DMS79 (cell line): ENCODE results near the gene NKD1.

Experiments
- DNase-seq: peaks from one replicate; lab custom pipeline; 2025; lab: John Stamatoyannopoulos, UW

Gene NKD1

DNA sequence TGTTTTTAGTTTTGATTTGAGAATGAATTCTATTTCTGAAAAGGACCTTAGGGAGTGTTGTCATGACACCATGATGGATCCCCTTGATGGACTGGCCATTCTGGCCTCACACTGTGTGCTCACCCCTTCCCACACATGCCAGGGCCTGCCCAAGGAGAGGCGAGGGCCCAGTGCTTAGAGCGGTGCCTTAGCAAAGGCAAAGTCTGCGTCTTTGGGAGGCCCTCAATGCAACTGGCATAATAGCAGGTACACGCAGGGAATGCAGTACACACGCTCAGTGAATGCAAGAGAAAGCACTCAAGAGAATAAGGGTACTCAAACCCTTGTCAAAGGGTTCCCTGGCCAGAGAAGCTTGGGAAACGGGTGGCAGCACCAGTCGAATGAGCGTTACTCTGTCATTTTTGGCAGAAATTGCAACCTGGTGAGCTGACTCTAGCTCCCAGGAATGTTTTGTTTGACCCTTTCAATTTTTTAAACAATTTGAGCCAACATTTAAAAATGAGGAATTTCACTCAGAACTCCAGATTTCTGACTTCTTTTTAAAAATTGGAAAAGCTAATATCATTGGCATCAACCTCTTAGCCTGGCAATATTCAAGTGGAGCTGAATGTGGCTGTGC lies 32.1 kb downstream of the NKD1 start:
- no peak for DNase-seq

DNA sequence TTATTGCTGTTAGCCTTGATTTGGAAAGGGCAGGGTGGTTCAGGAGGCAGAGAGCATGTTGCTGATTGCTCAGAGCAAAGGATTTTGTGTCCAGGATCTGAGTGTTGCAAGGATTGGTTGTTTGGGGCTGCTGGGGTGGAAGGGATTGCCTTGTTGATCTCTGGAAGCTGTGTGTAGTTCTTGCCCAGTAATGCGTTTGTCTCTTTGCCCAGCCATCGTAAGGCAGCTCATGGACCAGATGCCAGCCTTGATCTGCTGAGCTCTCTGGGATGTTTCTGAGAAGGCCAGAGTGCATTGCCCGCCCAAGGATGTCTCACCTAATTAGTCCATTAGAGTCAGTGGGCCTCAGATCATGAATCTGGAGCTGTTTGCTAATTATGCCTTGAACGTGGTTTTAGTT lies 33.6 kb downstream of the NKD1 start:
- no peak for DNase-seq

DNA sequence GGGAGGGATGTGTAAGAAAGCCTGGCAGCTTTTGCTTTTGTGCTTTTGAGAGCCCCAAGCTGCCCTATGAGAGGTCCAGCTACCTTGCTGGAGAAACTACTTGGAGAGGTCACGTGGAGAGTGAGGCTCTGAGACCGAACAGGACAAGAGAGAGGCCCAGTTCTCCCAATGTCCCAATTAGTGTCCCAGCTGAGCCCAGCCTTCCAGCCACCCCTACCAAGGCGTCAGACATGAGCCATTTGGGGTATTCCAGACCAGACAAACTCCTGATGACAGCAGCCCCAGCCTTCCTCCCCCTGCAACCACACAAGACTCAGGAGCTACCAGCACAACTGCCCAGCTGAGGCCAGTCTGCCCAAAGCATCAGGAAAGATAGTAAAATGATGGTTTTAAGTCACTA lies 35.0 kb downstream of the NKD1 start:
- no peak for DNase-seq

DNA sequence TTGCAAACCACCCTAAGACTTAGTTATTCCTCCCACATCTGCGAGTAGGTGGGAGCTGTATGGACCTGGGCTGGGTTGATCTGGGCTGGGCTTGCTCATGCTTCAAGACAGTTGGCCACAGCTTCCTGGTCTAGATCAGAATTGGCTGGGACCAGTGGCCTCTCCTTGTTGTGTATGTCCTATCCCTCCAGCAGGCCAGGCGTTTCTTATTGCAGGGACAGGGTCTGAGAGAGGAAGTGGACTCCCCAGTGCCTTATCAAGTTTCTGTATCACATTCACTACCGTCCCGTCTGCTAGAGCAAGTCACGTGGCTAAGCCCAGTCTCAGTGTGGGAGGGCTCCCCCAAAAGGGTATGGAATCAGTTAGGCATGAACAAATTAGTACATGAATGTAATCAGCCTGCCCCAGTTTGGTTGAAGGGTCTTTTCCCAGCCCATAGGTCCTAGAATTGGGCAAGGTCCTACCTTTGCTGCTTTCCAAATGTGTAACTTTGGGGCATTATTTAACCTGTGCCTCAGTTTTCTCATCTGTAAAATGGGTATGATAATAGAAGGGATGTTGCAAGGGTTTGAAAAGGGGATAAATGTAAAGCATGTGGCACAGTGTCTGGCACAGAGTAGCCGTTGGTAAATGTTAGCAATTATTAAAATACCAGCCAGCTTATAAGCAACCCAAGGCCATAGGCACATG lies 36.0 kb downstream of the NKD1 start:
- no peak for DNase-seq

DNA sequence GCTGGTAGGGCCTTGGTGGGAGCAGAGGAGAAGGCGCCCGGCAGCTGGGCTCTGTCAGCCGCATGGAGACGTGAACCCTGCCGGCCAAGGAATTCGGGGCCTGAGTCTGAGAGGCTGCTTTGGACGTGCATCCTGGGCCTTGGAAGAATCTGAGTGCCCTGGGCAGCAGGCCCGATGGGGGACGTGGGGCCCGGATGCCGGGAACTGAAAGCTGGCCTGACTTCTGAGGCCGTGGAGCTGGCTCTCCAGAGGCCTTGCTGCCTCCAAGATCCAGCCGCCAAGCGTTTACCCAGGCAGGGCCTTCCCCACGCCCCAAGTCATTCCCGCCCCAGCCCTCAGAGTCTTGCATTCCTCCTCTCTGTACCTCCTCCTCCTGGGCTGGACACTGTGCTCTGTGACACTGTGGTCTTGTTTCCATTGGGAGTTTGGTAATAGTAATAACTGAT lies 37.2 kb downstream of the NKD1 start:
- no peak for DNase-seq

DNA sequence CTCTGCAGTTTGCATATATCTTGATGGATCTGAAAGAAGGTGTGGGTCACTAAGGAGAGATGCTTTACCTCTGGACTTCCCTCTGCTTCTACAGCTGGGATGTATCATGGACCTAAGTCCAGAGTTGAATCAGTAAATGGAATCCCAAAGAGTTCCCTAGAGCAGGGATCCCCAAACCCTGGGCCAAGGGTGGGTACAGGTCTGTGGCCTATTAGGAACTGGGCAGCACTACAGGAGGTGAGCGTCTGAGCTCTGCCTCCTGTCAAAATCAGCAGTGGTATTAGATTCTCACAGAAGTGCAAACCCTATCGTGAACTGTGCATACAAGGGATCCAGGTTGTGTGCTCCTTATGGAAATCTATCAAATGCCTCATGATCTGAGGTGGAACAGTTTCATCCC lies 39.3 kb downstream of the NKD1 start:
- no peak for DNase-seq

DNA sequence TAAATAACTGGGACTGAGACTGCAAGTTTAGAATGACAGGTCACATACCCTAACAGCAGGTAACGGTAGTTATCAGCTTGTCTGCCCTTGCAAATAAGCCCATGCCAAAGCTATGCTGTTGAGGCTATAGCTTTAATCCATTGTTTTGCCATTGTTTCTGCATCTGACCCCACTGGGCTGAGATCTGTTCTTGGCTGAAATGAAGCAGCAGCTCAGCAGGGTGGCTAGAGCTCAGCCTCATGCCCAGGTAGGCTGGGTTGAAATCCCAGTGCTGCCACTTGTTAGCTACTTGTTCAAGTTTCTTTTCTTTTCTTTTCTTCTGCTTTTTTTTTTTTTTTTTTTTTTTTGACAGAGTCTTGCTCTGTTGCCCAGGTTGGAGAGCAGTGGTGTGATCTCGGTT lies 40.1 kb downstream of the NKD1 start:
- no peak for DNase-seq

DNA sequence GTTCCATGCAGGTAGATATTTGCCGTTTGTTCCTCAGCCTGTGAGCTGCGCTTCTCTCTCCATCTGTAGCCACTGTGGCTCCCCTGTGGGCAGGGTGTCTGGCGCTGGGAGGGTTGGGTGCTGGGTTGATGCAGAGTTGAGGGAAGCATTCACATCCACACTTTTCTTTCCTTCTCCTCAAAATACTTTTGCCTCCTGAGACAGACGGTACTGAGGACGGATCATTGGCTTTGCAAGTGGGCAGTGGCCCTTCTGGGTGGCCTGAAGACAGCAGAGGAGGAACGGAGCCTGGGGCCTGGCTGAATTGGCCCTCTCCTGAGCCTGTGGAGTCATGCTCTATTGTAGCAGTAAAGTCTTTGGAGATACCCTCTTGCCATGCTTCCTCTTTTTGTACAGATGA lies 43.0 kb downstream of the NKD1 start:
- DNase-seq = no peak

DNA sequence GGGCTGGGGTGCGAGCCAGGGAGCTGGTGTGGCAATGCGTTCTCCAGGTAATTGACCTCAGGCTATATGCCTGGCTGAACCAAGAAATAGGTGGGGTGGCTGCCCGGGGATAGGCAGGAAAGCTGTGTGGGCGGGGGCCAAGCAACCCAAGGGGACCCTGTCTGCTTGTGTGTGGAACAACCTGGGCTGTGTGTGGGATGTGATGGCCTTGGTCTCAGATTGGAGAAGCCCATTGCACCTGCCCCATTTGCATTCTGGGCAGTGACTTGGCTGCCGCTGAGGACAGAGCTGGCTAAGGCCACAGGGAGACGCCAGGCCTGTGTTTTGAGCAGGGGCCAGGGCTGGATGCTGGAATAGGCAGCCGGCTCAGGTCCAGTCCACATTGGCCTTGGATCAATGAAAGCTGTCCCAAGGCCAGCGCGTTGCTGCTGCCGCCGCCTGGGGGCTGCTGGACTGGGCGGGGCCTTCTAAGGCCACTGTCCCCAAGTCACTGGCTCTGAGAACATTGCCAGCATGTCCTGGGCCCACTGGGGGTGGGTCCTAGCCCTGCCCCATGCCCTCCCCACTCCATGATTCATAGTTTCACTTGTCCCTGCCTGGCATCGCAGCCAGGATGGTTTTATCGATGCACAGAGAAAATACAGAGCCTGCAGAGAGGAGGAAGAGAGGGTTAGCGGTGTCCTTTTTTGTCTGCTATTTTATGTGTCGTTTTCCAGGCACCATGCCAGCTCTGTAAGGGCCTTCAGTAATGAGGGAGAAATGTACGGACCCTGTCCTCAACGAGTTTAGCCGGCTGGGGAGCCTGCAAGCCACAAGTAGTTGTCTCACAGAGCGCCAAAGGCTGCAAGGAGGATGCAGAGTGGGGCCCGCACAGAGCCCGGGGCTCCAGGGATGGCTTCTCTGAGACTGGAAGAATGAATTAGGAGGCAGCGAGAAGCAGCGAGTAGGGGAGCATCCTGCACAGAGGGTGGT lies 43.9 kb downstream of the NKD1 start:
- DNase-seq = no peak

DNA sequence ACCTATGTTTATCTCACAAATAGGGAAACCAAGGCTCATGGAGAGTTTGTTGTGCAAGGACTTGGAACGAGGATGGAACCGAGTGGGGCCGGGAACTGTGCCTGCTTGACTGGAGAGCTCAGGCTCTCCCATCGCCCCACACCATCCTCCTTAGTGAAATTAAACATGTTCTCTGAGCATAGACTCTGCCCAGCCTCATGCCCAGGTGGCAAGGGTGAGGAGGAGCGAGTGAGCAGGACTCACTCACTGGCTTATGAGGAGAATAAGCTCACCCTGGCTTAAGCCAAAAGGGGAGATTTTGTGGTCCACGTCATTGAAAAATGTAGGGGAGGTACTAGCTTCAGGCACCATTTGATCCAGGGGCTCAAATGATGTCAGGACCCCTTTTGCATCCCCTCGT lies 44.8 kb downstream of the NKD1 start:
- DNase-seq = no peak

DNA sequence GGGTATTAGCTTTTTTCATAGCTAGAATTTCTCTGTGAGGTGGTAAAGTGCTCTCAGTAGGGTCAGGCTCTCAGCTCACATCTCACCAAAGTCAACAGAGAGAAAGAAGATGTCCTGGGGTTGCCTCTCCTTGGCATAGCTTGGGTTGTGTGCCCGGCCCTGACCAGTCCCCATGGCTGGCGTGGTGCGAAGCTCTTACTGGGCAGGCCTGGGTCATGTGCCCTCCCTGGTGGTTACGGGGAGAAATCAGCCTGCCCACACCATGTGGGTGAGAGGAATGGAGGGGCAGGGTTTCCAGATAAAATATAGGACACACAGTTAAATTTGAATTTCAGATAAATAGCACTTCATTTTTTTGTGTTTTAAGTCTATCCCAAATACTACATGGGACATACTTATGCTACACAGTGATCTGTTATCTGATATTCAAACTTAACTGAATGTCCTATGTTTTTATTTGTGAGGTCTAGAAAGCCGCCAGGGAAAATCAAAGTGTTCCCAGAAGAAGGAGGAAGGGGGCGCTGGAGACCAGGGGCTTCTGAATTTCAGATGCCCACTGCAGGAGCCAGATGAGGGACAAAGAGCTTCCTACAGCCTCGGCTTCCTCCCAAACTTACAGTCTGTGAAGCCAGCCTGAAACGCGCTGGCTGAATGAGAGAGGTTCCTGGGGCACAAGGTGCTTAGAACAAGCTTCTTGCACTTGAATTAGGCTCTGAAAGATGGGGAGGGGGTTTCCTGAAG lies 45.4 kb downstream of the NKD1 start:
- DNase-seq = no peak

DNA sequence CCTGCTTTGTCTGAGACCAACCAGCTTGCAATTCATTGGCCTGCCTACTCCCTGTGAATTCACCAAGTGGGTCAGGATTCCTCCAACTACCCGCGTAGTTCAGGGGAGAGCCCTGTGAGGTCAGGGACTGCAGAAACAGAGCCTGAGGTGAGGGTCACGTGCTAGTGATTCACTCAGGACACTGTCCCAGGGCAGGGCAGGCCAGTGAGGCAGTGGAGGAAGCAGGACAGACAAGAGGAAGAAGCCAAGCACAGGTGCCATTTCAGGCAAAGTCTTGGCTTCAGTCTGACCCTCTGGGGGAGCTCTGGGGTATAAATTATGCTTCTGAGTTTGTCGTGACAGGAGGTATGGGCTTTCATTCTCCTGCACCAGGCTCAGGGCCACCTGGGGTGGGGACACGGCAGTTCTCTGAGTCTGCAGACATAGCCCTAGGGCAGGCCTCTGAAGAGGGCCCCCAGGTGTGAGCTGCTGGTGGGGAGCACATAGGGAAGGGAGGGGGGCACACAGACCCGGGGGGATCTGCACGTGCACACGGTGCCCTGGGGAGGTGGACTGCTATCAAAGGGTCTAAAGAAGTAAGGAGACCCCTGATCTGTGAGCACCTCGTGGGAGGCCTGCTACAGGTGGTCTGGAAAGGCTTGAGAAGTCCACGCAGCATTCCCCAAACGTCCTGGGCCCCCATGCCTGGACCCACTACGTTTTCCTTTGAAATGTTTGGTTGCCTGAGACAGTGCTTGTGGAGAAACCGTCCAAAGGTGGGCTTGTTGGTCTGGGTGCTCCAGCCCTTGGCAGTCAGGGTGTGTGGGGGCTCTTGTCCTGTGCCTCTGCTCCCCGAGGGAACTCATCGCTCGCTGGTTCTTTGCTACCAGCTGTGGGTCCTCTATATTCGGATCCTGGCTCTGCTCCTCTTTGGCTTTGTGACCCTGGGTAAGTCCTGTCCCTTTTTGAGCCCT lies 46.4 kb downstream of the NKD1 start:
- no peak for DNase-seq

DNA sequence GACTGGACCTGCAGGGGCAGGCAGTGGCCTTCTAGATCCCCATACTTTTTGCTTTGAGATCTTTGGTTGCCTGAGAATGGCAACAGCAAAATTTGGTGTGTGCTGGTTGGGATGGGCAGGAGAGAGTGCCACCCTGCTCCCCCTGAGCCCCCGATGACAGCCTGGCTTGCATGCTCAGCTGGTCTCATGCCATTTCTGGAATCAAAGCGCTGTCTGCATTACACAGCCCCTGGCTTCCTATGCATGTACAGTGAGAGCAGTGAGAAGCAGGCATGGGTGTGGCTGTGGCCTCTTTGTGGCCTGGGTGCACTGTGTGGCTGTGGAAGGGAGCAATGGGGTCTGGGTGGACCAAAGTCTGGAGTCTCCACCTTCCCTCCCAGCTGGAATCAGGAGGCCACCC lies 47.7 kb downstream of the NKD1 start:
- DNase-seq = no peak

DNA sequence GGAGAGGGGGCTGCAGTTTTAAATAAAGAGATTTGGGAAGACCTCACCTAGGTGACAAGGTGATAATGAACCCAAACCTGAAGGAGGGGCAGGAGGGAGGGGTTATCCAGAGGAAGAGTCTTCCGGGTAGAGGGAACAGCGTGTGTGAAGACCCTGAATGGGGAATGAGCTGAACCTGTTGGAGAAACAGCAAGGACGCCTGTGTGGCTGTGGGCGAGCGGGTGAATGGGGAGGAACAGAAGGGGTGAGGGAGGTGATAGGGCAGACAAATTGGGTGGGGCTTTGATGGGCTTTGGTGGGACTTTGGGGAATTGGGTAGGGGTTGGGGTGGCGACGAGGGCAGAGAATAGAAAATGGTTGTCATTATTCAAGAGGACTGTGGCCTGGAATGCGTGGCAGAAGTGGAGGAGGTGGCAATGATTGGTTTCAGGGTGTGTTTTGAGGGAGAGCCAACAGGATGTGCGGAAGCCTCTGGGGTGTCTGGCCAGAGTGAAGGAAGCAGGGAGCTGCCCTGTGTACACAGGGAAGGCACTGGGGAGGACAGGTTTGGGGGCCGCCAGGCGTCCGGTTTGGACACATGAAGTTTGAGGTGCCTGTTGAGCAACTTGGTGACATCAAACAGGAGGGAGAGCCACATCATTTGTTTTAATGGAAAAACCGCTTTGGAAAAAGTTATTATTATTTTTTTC lies 48.7 kb downstream of the NKD1 start:
- DNase-seq = no peak

DNA sequence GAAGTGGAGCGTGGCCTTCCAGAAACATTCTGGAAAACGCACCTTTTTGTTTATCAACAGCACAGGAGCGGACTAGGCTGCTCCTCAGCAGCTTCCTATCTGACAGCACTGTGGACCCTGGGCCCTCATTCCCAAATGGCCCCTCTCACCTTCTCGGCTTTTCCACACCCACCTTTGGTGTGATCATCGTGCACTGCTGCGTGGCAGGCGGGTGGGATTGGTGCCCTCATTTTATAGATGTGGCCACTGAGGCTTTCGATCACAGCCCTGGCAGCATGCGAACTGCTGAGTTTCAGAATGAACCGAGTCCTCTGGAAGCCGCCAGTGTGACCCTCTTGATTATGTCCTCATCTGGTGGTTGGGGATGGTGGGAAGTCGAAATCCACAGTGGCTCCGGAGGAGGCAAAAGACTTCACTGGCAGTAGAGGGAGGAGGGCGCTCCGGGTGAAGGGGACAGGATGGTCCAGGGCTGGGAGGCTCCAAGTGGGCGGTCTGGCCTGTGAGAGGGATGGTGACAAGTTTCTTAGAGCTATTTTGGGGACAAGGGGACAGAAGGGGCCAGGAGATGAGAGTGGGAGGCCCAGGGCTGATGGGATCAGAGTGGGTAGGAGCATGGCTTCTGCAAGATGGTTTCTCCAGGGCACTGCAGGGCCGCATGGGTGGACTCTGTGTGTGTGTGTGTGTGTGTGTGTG lies 49.5 kb downstream of the NKD1 start:
- DNase-seq = no peak

DNA sequence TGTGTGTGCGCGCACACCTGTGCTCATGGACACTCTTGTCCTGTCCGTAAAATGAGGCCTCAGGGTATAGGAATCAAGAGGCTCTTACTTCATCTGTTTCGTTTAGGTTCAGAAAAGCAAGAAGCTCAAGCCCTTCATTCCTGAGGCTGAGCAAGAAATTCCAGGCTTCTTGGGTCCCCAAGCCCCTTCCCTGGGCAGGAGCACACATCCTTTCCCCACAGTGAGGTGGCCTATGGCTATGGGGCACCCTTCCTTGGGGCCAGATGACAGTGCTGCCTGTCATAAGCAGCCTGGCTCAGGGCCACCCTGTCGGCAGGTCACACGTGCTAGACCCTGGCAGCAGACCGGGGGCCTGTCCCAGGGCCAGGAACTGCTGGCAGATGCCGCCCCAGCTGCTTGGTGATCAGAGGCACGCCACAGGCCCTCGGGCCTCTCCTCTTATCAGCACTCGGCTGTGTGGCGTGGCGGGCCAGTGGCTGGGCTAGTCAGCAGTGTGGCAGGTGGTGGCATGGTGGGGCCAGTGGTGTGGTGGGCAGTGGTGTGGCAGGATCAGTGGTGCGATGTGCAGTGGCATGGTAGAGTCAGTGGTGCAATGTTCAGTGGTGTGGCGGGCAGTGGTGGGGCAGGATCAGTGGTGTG lies 50.2 kb downstream of the NKD1 start:
- no peak for DNase-seq

DNA sequence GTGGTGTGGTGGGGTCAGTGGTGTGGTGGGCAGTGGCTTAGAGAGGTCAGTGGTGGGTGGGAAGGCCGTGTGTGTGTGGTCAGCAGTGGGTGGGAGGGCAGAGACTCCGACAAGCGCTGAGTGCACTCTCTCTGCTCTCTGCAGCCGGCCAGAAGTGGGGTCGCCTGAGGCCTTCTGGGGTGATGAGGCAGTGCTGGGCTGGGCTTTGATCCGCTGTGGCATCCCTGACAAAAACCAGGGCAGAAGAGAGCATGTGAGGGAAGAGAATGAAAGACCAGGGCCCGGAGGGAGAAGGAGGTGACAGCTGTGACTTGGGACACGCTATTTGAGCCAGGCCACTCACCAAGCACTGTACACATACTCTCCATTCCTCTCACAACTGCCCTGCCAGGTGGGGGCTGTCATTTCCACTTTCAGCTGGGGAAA lies 50.8 kb downstream of the NKD1 start:
- DNase-seq = no peak

DNA sequence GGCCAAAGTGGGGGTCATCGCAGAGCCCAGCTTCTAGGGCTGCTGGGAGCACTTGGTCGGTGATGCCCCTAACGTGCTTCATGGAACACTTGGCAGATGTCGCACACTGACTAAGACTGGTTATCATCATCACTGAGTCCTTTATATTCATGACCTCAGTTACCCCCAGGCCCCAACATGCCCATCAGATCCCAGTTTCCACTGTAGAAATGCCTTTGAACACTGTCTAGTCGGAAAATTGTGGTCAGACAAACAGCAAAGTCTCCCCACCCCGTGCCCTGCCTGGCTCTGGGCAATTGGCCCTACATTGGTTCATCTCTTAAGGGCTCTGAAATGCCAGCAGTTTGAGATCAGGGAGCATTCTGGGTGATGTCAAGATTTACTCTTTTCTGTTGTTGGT lies 51.3 kb downstream of the NKD1 start:
- DNase-seq = no peak

DNA sequence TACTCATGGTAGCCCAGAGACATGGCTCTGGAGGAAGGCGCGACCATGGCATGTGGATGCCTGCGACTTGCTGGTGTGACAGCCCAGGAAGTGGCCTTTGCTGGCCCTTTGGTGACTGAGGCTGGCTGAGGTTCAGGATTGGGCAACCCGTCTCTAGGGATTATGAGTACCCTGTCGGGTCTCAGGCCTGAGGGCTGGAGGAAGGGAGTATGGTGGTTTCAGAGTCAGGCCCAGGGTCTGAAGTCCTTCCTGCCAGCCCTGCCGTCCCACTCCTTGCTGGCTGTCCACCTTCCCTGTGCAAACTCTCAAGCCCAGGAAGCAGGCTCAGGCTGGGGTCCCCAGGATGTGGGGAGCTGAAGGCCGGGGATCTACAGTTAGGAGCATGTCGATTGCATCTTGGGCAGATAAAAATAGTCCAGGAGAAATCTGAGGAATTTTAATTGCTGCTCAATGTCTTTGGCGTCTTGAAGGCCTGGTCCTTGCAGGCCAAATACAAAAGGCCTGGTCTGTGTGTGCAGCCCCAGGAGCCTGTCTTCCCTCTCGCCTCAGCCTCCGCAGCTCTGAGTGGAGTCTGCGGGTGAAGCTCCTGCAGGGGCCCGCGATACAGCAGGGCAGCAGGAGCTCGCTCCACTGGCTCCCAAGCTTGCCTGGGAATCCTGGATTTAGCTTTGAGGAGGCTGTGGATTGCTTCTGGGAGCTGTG lies 52.5 kb downstream of the NKD1 start:
- no peak for DNase-seq
